Transverse colon (tissue), 4 donors: ENCODE results near the gene CCNJL.

ENCODE experiments used
- CTCF ChIP-seq, 5 experiments: fragments of 200-600 bp in 3 of 5; fragments of 450-650 bp in 2 of 5; sonication (generic) in 3 of 5; IDR thresholded peaks; 1 replicate in 2 of 5; 2 replicates in 3 of 5; pipeline ENCODE4 v1.5.1; 2016 to 2017; ENCODE audit warnings: antibody characterized with exemption in 5 of 5, inconsistent platforms in 3 of 5, mild to moderate bottlenecking in 2 of 5, moderate library complexity in 1 of 5
- POLR2A ChIP-seq: fragments of 450-650 bp; IDR thresholded peaks from one replicate; pipeline ENCODE4 v1.6.1; 2016; ENCODE audit warnings: antibody characterized with exemption, mild to moderate bottlenecking, moderate library complexity
- POLR2AphosphoS5 ChIP-seq, 3 donors: sonication (generic); formaldehyde crosslinking; IDR thresholded peaks; one replicate each; pipeline ENCODE4 v1.6.1; 2016; ENCODE audit warnings: antibody characterized with exemption in 3 of 3

GRCh38 chr5:160312134-160312959 is at the start of gene CCNJL:
- TF ChIP-seq CTCF (IDR thresholded peaks at IDR 0.05) (no peak), POLR2A (no peak), POLR2AphosphoS5 (IDR thresholded peaks at IDR 0.05) (no peak)
